K562 (cell line): ENCODE data around the gene DNAJB2. TPM values are rescaled to one million over a fixed set of nuclear protein-coding genes. Genes with fewer than 3 reads are reported as not detected.
A peak's percentile ranks its signal among the peaks of the same experiment; 100 is the strongest.

Source experiments
- HMG20B ChIP-seq: fragments of 250-450 bp; sonication (Bioruptor Pico); IDR thresholded peaks from 2 replicates; pipeline ENCODE4 v1.5.0; 2021; ENCODE audit warnings: mild to moderate bottlenecking
- JUND ChIP-seq, 2 experiments: IDR thresholded peaks; 2 replicates in 1 of 2; 3 replicates in 1 of 2; pipeline ENCODE4 v1.6.1; 2011; ENCODE audit warnings: borderline replicate concordance in 2 of 2, low read depth in 2 of 2, low read length in 2 of 2, improper control_type of control experiment in 1 of 2, missing biosample characterization in 1 of 2, missing genetic modification characterization in 1 of 2, missing genetic modification reagents in 1 of 2
- KAT2B ChIP-seq: IDR thresholded peaks from one replicate; pipeline ENCODE4 v1.6.1; 2012; ENCODE audit warnings: low read depth, mild to moderate bottlenecking, control low read depth, inconsistent platforms, low read length, moderate library complexity
- MTA1 ChIP-seq: fragments of 450-650 bp; IDR thresholded peaks from 2 replicates; pipeline ENCODE4 v1.6.1; 2017; ENCODE audit warnings: borderline replicate concordance
- MTF1 ChIP-seq: fragments of 250-450 bp; sonication (Bioruptor Pico); IDR thresholded peaks from 2 replicates; pipeline ENCODE4 v1.9.0; 2021; ENCODE audit warnings: moderate library complexity, mild to moderate bottlenecking, inconsistent platforms, borderline replicate concordance
- MYC ChIP-seq, 2 experiments: fragments of 250-450 bp in 1 of 2; sonication (Bioruptor Pico) in 1 of 2; IDR thresholded peaks; 2 replicates each; pipeline versions ENCODE4 v1.5.1 to v1.6.1; 2012 to 2021; ENCODE audit warnings: low read depth in 2 of 2, borderline replicate concordance in 1 of 2, improper control_type of control experiment in 1 of 2, low read length in 1 of 2, mild to moderate bottlenecking in 1 of 2, moderate library complexity in 1 of 2
- NFXL1 ChIP-seq: fragments of 450-650 bp; formaldehyde crosslinking; IDR thresholded peaks from 2 replicates; pipeline ENCODE4 v1.4.0; 2021; ENCODE audit warnings: mild to moderate bottlenecking
- PTBP1 ChIP-seq: fragments of 200-400 bp; formaldehyde crosslinking; IDR thresholded peaks from 2 replicates; pipeline ENCODE4 v1.6.1; 2017; ENCODE audit warnings: low read depth, low read length
- SIX5 ChIP-seq, 2 experiments: IDR thresholded peaks; 2 replicates each; pipeline ENCODE4 v1.6.1; 2011; ENCODE audit warnings: low read length in 2 of 2, borderline replicate concordance in 1 of 2, low read depth in 1 of 2, mild to moderate bottlenecking in 1 of 2, moderate library complexity in 1 of 2; ENCODE audit not compliant: insufficient read depth in 1 of 2
- SMAD3 ChIP-seq: fragments of 450-650 bp; formaldehyde crosslinking; conservative IDR thresholded peaks from 2 replicates; pipeline ENCODE4 v1.4.0; 2020; ENCODE audit warnings: mild to moderate bottlenecking
- ZC3H11A ChIP-seq: IDR thresholded peaks from 2 replicates; pipeline ENCODE4 v1.6.1; 2012; ENCODE audit warnings: low read depth, low read length, improper control_type of control experiment
- ZNF12 ChIP-seq: sonication (generic); formaldehyde crosslinking; IDR thresholded peaks from 2 replicates; pipeline ENCODE4 v1.4.0; 2020; ENCODE audit warnings: mild to moderate bottlenecking, missing genetic modification reagents
- ZNF165 ChIP-seq: fragments of 250-450 bp; sonication (Bioruptor Pico); IDR thresholded peaks from 2 replicates; pipeline ENCODE4 v1.4.0; 2020; ENCODE audit warnings: borderline replicate concordance
- ZNF41 ChIP-seq: fragments of 250-450 bp; sonication (Bioruptor Pico); conservative IDR thresholded peaks from 2 replicates; pipeline ENCODE4 v1.4.0; 2020; ENCODE audit warnings: mild to moderate bottlenecking
- ZNF695 ChIP-seq: fragments of 450-650 bp; formaldehyde crosslinking; IDR thresholded peaks from 2 replicates; pipeline ENCODE4 v1.4.0; 2020; ENCODE audit warnings: mild to moderate bottlenecking, moderate library complexity
- polyA plus RNA-seq, 8 experiments: library from polyadenylated mRNA; depleted of rRNA in 4 of 8; stranded (reverse) in 5 of 8; unstranded in 3 of 8; fragments of >200 nt; fragmentation: Nextera tagmentation in 2 of 8; fragmentation: Illumina TruSeq in 1 of 8; extraction: Ambion mirVana in 2 of 8; extraction: Trizol in 1 of 8; gene quantifications; 2 replicates each; pipeline versions ENCODE4 v1.2.1 to v1.2.3, GENCODE V29; 2011 to 2014; ENCODE audit warnings: inconsistent platforms in 1 of 8, missing spikeins in 1 of 8
- total RNA-seq, 7 experiments: library from RNA; depleted of rRNA in 6 of 7; stranded (reverse); fragments of >200 nt in 6 of 7; fragmentation: Illumina TruSeq in 2 of 7; extraction: Trizol in 2 of 7; gene quantifications; 2 replicates each; pipeline versions ENCODE4 v1.2.1 to v1.2.3, GENCODE V29; 2011 to 2021; ENCODE audit warnings: low replicate concordance in 1 of 7
- TF ChIP-seq, protein P1 (sequence below): fragments of 450-650 bp; formaldehyde crosslinking; IDR thresholded peaks from 2 replicates; pipeline ENCODE4 v1.4.0; 2022; ENCODE audit warnings: mild to moderate bottlenecking, moderate library complexity
- TF ChIP-seq, protein P2 (sequence below): sonication (generic); formaldehyde crosslinking; IDR thresholded peaks from 2 replicates; pipeline ENCODE4 v1.8.0; 2022; ENCODE audit warnings: missing genetic modification reagents, mild to moderate bottlenecking, borderline replicate concordance
- TF ChIP-seq, protein P3 (sequence below): fragments of 450-650 bp; IDR thresholded peaks from 2 replicates; pipeline ENCODE4 v1.6.1; 2016; ENCODE audit warnings: missing biosample characterization, missing genetic modification characterization
- TF ChIP-seq, protein P4 (sequence below): fragments of 250-450 bp; sonication (Bioruptor Pico); IDR thresholded peaks from 2 replicates; pipeline ENCODE4 v1.4.0; 2020; ENCODE audit warnings: mild to moderate bottlenecking, moderate library complexity

DNAJB2 gene
- total and polyA plus RNA-seq, 9 of the 15 experiments (the other 6 are each of a cell fraction or from before 2014, with no cell fraction given), result 0.08 to 3.0 (median 2.2) TPM; not detected in 1

- TF ChIP-seq ZC3H11A (no peak), HMG20B (CRISPR knock-in tag) (no peak), ZNF12 (CRISPR knock-in tag) (no peak), MTF1 (CRISPR knock-in tag) (no peak), JUND (IDR thresholded peaks at IDR 0.05; ENCODE audit: borderline replicate concordance, low read depth, low read length) (peak; percentile 83), JUND (tag; IDR thresholded peaks at IDR 0.05; ENCODE audit: borderline replicate concordance, low read depth, low read length) (peak; percentile 85; the same call in 1 of the 3 replicates), MTA1 (no peak), PTBP1 (no peak), SMAD3 (CRISPR knock-in tag) (peak; percentile 88), ZNF165 (CRISPR knock-in tag) (no peak), ZNF695 (no peak), NFXL1 (CRISPR knock-in tag) (no peak), MYC (IDR thresholded peaks at IDR 0.05; ENCODE audit: low read depth, low read length) (no peak; the same call in 1 of the 2 replicates), MYC (CRISPR knock-in tag; IDR thresholded peaks at IDR 0.05; ENCODE audit: borderline replicate concordance, low read depth) (no peak), ZNF41 (CRISPR knock-in tag) (peak; percentile 79), KAT2B (no peak), SIX5 (IDR thresholded peaks at IDR 0.05; ENCODE audit: borderline replicate concordance in 1 of 2, insufficient read depth in 1 of 2, low read depth in 1 of 2, low read length in 2 of 2) (no peak)
- TF ChIP-seq, protein P1, sequence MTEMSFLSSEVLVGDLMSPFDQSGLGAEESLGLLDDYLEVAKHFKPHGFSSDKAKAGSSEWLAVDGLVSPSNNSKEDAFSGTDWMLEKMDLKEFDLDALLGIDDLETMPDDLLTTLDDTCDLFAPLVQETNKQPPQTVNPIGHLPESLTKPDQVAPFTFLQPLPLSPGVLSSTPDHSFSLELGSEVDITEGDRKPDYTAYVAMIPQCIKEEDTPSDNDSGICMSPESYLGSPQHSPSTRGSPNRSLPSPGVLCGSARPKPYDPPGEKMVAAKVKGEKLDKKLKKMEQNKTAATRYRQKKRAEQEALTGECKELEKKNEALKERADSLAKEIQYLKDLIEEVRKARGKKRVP (CRISPR knock-in tag), result peak; percentile 75
- TF ChIP-seq, protein P2, sequence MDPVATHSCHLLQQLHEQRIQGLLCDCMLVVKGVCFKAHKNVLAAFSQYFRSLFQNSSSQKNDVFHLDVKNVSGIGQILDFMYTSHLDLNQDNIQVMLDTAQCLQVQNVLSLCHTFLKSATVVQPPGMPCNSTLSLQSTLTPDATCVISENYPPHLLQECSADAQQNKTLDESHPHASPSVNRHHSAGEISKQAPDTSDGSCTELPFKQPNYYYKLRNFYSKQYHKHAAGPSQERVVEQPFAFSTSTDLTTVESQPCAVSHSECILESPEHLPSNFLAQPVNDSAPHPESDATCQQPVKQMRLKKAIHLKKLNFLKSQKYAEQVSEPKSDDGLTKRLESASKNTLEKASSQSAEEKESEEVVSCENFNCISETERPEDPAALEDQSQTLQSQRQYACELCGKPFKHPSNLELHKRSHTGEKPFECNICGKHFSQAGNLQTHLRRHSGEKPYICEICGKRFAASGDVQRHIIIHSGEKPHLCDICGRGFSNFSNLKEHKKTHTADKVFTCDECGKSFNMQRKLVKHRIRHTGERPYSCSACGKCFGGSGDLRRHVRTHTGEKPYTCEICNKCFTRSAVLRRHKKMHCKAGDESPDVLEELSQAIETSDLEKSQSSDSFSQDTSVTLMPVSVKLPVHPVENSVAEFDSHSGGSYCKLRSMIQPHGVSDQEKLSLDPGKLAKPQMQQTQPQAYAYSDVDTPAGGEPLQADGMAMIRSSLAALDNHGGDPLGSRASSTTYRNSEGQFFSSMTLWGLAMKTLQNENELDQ (CRISPR knock-in tag), result no peak
- TF ChIP-seq, protein P3, sequence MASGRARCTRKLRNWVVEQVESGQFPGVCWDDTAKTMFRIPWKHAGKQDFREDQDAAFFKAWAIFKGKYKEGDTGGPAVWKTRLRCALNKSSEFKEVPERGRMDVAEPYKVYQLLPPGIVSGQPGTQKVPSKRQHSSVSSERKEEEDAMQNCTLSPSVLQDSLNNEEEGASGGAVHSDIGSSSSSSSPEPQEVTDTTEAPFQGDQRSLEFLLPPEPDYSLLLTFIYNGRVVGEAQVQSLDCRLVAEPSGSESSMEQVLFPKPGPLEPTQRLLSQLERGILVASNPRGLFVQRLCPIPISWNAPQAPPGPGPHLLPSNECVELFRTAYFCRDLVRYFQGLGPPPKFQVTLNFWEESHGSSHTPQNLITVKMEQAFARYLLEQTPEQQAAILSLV (tag), result no peak
- TF ChIP-seq, protein P4, sequence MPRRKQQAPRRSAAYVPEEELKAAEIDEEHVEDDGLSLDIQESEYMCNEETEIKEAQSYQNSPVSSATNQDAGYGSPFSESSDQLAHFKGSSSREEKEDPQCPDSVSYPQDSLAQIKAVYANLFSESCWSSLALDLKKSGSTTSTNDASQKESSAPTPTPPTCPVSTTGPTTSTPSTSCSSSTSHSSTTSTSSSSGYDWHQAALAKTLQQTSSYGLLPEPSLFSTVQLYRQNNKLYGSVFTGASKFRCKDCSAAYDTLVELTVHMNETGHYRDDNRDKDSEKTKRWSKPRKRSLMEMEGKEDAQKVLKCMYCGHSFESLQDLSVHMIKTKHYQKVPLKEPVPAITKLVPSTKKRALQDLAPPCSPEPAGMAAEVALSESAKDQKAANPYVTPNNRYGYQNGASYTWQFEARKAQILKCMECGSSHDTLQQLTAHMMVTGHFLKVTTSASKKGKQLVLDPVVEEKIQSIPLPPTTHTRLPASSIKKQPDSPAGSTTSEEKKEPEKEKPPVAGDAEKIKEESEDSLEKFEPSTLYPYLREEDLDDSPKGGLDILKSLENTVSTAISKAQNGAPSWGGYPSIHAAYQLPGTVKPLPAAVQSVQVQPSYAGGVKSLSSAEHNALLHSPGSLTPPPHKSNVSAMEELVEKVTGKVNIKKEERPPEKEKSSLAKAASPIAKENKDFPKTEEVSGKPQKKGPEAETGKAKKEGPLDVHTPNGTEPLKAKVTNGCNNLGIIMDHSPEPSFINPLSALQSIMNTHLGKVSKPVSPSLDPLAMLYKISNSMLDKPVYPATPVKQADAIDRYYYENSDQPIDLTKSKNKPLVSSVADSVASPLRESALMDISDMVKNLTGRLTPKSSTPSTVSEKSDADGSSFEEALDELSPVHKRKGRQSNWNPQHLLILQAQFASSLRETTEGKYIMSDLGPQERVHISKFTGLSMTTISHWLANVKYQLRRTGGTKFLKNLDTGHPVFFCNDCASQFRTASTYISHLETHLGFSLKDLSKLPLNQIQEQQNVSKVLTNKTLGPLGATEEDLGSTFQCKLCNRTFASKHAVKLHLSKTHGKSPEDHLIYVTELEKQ (CRISPR knock-in tag), result no peak
These were observed at the start of gene DNAJB2 (continued) for GRCh38 chr2:219279151-219279915.
